ENCODE results near the gene ZBTB22.

ZBTB22 gene

DNA sequence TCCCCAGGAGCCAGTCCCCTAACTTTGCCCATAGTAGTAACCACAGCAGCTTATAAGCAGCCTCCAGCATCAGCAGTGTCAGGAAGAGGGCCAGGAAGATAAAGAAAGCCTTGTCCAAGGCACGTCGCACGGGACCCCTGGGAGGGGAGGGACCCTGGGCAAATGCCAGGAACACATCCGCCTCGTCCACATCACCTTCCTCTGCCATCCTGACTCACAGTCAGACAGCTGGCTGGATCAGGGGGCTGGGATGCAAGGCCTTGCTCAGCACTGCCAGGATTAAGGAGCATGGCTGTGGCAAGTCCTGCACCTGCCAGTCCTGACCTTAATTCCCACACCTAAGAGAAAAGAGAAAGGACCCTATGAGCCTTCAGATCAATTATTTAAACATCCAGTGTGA lies 11.5 kb upstream of the ZBTB22 start:
- H3K27me3 ChIP-seq (ENCODE audit: control insufficient read depth, insufficient read depth, low read length) = no peaks in the 10 kb centered on the region
- no peak overlapping the region for H3K4me3 ChIP-seq (ENCODE audit: low read length)
- no CpG with 5 or more reads among the region's 5 CpGs for WGBS (ENCODE audit: insufficient coverage, insufficient read length)
- DNase-seq (ENCODE audit: low read depth, low spot score) = no peak
- H3K4me1 ChIP-seq (ENCODE audit: control insufficient read depth, insufficient read depth, low read length) = no peaks in the 10 kb centered on the region
- H3K27ac ChIP-seq (ENCODE audit: low read length) = no peak overlapping the region
- H3K9me3 ChIP-seq (ENCODE audit: control insufficient read depth, insufficient read depth, low read length) = no peaks in the 10 kb centered on the region
- no peaks in the 10 kb centered on the region for H3K36me3 ChIP-seq (ENCODE audit: control insufficient read depth, insufficient read depth, low read length)

DNA sequence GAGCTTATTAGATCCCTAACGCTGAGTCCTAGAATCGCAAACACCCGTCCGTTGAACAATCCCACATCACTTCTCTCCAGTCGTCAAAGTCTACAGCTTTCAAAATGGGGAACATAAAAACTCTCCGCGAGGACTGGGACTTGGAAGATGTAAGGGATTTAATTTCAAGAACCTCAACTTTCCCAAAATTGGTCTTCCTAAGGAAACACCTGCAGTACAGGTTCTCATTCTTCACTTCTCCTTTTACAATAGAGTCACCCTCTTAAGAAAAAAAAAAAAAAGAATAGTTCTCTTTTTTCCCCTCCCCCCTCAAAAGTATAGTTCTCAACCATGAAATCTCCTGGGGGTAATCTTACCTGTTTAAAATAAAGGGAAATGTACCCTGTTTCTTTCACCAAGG lies 6.6 kb upstream of the ZBTB22 start:
- WGBS (ENCODE audit: insufficient coverage, insufficient read length) = no CpG with 5 or more reads among the region's 7 CpGs
- Histone ChIP-seq H3K36me3 (ENCODE audit: control insufficient read depth, insufficient read depth, low read length) (peaks cover 16% of the 10 kb centered on the region), H3K27me3 (ENCODE audit: control insufficient read depth, insufficient read depth, low read length) (no peaks in the 10 kb centered on the region), H3K4me1 (ENCODE audit: control insufficient read depth, insufficient read depth, low read length) (peaks cover 2% of the 10 kb centered on the region; the same call in 1 of the 2 replicates), H3K27ac (ENCODE audit: low read length) (no peak overlapping the region), H3K4me3 (ENCODE audit: low read length) (no peak overlapping the region; the same call in 1 of the 2 replicates), H3K9me3 (ENCODE audit: control insufficient read depth, insufficient read depth, low read length) (no peaks in the 10 kb centered on the region)
- no peak for DNase-seq (ENCODE audit: low read depth, low spot score)

DNA sequence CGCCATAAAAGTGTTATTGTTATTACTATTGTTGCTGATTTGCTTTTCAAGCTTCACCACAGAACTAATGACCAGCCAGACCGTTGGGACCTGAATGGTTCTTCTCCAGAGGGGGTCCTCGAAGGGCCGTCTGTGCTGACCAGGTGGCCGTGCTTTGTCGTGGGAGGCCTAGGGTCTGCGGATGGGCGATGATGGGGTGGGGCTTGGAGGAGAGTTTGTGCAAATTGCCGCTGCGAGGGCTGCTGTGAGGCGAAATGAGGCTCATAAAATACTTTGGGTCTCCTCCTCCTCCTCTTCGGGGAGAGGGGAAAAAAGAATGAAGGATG lies 6.0 kb upstream of the ZBTB22 start:
- no peak for DNase-seq (ENCODE audit: low read depth, low spot score)
- H3K4me1 ChIP-seq (ENCODE audit: control insufficient read depth, insufficient read depth, low read length) = peaks cover 4% of the 10 kb centered on the region; the same call in 1 of the 2 replicates
- peaks cover 22% of the 10 kb centered on the region for H3K36me3 ChIP-seq (ENCODE audit: control insufficient read depth, insufficient read depth, low read length)
- WGBS (ENCODE audit: insufficient coverage, insufficient read length) = no CpG with 5 or more reads among the region's 12 CpGs
- peak overlapping the region; percentile 64; the same call in 1 of the 2 replicates for H3K4me3 ChIP-seq (ENCODE audit: low read length)
- no peaks in the 10 kb centered on the region for H3K27me3 ChIP-seq (ENCODE audit: control insufficient read depth, insufficient read depth, low read length)
- no peaks in the 10 kb centered on the region for H3K9me3 ChIP-seq (ENCODE audit: control insufficient read depth, insufficient read depth, low read length)
- H3K27ac ChIP-seq (ENCODE audit: low read length) = no peak overlapping the region

DNA sequence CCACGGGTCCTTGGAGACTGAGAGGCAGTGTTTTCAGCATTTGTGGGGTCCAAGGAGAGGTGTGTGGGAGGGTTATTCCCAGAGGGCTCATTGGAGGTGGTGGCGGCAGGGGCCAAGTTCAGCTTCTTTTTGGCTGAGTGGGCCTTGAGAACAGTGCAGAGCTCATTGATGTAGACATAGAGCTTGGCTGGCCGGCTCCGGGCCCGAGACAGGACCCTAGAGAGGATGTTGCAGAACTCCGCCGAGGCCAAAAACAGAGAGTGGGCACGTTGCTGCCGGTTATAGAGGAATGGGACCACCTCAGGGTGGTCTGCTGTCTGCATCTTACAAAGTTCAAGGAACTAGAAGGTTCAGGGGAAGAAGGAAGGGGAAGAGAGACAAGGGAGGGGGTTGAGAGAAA lies 3.7 kb upstream of the ZBTB22 start:
- Histone ChIP-seq H3K9me3 (ENCODE audit: control insufficient read depth, insufficient read depth, low read length) (no peaks in the 10 kb centered on the region), H3K27me3 (ENCODE audit: control insufficient read depth, insufficient read depth, low read length) (no peaks in the 10 kb centered on the region), H3K27ac (ENCODE audit: low read length) (no peak overlapping the region), H3K4me1 (ENCODE audit: control insufficient read depth, insufficient read depth, low read length) (peaks cover 4% of the 10 kb centered on the region; the same call in 1 of the 2 replicates), H3K36me3 (ENCODE audit: control insufficient read depth, insufficient read depth, low read length) (peaks cover 22% of the 10 kb centered on the region), H3K4me3 (ENCODE audit: low read length) (no peak overlapping the region)
- no CpG with 5 or more reads among the region's 9 CpGs for WGBS (ENCODE audit: insufficient coverage, insufficient read length)
- no peak for DNase-seq (ENCODE audit: low read depth, low spot score)

DNA sequence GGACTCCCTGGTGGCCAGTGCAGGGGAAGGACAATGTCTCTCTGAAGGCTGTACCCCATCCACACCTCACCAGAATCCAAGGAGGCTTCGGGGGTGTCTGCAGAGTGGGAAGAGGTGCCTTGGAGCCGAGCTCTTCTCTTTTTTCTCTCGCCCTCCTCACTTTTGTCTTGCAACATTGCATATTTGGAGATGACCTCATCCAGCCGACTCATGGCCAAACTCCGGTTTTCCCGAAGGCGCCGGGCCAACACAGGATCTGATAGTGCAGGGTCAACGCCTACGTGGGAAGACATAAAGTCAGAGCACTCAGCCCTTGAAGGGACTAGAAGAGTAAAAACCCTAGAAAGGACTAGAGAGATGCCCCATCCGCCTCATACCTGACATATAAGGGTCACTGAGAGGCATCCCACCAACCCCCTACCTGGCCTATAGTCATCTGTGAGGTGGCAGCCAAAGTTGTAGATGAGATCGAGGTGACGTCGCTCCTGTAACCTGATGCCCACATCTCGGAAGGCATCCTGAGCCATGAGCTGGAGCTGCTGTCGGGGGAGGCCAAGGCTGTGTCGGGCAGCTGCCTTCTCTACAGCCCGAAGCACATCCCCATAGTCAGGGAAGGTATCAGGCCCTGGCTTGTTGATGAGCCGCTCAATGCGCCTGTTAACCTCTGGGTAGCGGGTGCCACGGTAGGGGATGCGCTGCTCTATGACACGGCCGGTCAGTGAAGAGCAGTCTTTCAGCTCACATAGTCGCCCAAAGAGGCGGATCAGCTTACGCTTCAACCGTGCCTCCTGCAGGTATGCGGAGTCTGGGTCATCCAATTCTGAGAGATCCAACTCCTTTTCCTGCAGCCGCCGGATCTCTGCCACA lies 3.0 kb upstream of the ZBTB22 start:
- Histone ChIP-seq H3K27me3 (ENCODE audit: control insufficient read depth, insufficient read depth, low read length) (no peaks in the 10 kb centered on the region), H3K4me1 (ENCODE audit: control insufficient read depth, insufficient read depth, low read length) (peaks cover 4% of the 10 kb centered on the region; the same call in 1 of the 2 replicates), H3K27ac (ENCODE audit: low read length) (no peak overlapping the region), H3K36me3 (ENCODE audit: control insufficient read depth, insufficient read depth, low read length) (peaks cover 22% of the 10 kb centered on the region), H3K9me3 (ENCODE audit: control insufficient read depth, insufficient read depth, low read length) (no peaks in the 10 kb centered on the region), H3K4me3 (ENCODE audit: low read length) (no peak overlapping the region)
- no peak for DNase-seq (ENCODE audit: low read depth, low spot score)
- no CpG with 5 or more reads among the region's 32 CpGs for WGBS (ENCODE audit: insufficient coverage, insufficient read length)

DNA sequence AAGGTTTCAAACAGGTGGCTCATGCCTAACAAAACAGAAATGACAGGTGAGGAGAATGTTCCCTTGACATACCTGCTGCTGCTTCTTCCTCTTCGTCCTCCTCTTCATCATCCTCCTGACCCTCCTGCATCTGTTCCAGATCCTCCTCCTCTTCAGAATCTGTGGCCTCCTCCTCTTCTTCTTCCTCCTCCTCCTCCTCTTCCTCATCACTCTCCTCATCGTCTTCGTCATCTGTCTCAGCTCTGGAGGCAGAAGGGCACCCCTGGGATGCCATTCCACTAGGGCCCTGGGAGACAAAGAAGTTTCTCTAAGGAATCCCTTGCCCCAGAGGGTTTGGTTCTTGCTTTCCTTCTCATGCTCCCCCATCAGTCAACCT lies 2.4 kb upstream of the ZBTB22 start:
- no peak for DNase-seq (ENCODE audit: low read depth, low spot score)
- peaks cover 6% of the 10 kb centered on the region; the same call in 1 of the 2 replicates for H3K4me1 ChIP-seq (ENCODE audit: control insufficient read depth, insufficient read depth, low read length)
- peaks cover 22% of the 10 kb centered on the region for H3K36me3 ChIP-seq (ENCODE audit: control insufficient read depth, insufficient read depth, low read length)
- no peak overlapping the region for H3K27ac ChIP-seq (ENCODE audit: low read length)
- no peaks in the 10 kb centered on the region for H3K27me3 ChIP-seq (ENCODE audit: control insufficient read depth, insufficient read depth, low read length)
- H3K4me3 ChIP-seq (ENCODE audit: low read length) = no peak overlapping the region
- H3K9me3 ChIP-seq (ENCODE audit: control insufficient read depth, insufficient read depth, low read length) = no peaks in the 10 kb centered on the region
- no CpG with 5 or more reads among the region's 3 CpGs for WGBS (ENCODE audit: insufficient coverage, insufficient read length)

DNA sequence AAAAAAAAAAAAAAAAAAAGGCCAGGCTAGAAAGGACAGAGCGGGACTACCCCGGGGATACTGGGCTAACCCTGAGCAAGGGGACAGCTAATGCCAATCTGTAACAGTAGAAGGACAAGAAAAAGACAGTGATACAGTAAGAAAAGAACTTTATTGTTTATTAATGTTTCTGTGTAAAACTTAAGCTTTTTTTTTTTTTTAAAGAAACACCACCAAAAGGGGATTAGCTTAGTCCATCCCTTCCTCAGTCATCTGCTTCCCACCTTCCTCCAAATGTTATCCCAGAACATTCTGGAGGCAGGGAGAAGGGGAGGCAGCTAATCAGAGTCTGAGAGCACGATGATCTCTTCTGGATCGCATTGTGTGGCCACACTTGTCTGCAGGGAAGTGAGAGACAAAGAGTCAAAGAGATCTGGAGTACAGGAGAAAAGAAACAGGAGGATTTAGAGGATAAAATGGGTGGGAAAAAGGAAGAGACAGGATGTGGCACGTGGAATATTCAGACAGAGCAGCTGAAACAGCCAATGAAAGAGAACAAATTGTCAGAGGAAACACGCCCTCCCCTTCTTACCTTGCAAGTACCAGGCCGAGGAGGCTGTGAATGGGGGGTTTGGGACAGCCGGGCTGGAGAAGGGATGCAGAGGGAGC lies 1.0 kb upstream of the ZBTB22 start:
- DNase-seq (ENCODE audit: low read depth, low spot score) = no peak
- WGBS (ENCODE audit: insufficient coverage, insufficient read length) = no CpG with 5 or more reads among the region's 8 CpGs
- Histone ChIP-seq H3K9me3 (ENCODE audit: control insufficient read depth, insufficient read depth, low read length) (no peaks in the 10 kb centered on the region), H3K27ac (ENCODE audit: low read length) (no peak overlapping the region), H3K36me3 (ENCODE audit: control insufficient read depth, insufficient read depth, low read length) (peaks cover 22% of the 10 kb centered on the region), H3K27me3 (ENCODE audit: control insufficient read depth, insufficient read depth, low read length) (no peaks in the 10 kb centered on the region), H3K4me3 (ENCODE audit: low read length) (no peak overlapping the region), H3K4me1 (ENCODE audit: control insufficient read depth, insufficient read depth, low read length) (peaks cover 6% of the 10 kb centered on the region; the same call in 1 of the 2 replicates)

DNA sequence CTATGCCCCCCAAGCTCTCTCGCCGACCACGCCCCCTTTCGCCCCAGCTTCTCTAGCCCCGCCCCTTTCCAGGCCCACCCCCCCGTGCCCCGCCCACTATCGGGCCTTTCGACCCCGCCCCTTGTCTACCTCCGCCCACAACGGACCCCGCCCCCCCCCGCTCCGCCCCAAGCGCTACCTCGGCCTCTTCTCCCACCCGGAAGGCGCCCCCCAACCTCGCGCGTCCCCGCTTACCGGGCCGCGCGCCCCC lies 200 bp downstream of the ZBTB22 start:
- Histone ChIP-seq H3K27ac (ENCODE audit: low read length) (no peak overlapping the region), H3K9me3 (ENCODE audit: control insufficient read depth, insufficient read depth, low read length) (no peaks in the 10 kb centered on the region), H3K36me3 (ENCODE audit: control insufficient read depth, insufficient read depth, low read length) (peaks cover 22% of the 10 kb centered on the region), H3K4me1 (ENCODE audit: control insufficient read depth, insufficient read depth, low read length) (peaks cover 8% of the 10 kb centered on the region; the same call in 1 of the 2 replicates), H3K27me3 (ENCODE audit: control insufficient read depth, insufficient read depth, low read length) (no peaks in the 10 kb centered on the region), H3K4me3 (ENCODE audit: low read length) (peak overlapping the region; percentile 61; the same call in 1 of the 2 replicates)
- no peak for DNase-seq (ENCODE audit: low read depth, low spot score)
- WGBS (ENCODE audit: insufficient coverage, insufficient read length) = no CpG with 5 or more reads among the region's 27 CpGs

DNA sequence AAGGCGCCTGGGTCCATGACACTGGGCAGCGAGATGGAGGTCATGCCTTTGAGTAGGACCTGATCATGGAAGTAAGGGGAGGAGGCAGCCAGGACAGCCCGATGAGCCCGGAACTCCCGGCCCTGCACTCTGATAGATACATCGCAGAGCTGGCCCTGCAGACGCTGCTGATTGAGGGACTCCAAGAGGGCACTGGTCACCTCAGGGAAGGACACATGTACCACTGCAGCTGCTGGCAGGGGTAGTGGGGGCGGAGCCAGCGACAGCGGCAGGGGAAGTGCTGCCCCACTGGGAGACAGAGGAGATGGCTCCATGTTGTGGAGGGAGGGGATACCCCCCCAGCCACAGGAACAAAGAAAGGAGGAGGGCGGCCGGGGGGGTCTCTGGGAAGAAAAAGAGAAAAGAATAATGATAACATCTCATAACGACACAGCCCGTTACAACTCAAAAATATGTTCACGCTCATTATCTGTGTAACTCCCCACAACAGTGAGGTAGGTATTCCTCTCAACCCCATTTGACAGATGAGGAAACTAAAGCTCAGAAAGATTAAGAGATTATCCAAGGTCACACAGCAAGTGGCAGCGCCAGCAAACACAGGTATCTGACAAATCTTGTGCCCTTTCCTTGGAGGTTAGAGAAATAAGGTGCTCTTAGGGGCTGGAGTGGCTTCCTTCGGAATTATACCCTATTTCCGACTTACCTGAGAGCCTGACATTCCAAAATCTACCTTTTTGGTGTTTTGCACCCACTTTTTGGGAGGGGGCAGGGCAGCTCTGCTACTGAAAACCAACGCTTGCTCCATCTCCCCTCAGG lies 733 bp downstream of the ZBTB22 start:
- DNase-seq (ENCODE audit: low read depth, low spot score) = no peak
- H3K36me3 ChIP-seq (ENCODE audit: control insufficient read depth, insufficient read depth, low read length) = peaks cover 22% of the 10 kb centered on the region
- H3K9me3 ChIP-seq (ENCODE audit: control insufficient read depth, insufficient read depth, low read length) = no peaks in the 10 kb centered on the region
- H3K4me3 ChIP-seq (ENCODE audit: low read length) = peak overlapping the region; percentile 61; the same call in 1 of the 2 replicates
- H3K27ac ChIP-seq (ENCODE audit: low read length) = no peak overlapping the region
- no CpG with 5 or more reads among the region's 19 CpGs for WGBS (ENCODE audit: insufficient coverage, insufficient read length)
- peaks cover 8% of the 10 kb centered on the region; the same call in 1 of the 2 replicates for H3K4me1 ChIP-seq (ENCODE audit: control insufficient read depth, insufficient read depth, low read length)
- no peaks in the 10 kb centered on the region for H3K27me3 ChIP-seq (ENCODE audit: control insufficient read depth, insufficient read depth, low read length)

DNA sequence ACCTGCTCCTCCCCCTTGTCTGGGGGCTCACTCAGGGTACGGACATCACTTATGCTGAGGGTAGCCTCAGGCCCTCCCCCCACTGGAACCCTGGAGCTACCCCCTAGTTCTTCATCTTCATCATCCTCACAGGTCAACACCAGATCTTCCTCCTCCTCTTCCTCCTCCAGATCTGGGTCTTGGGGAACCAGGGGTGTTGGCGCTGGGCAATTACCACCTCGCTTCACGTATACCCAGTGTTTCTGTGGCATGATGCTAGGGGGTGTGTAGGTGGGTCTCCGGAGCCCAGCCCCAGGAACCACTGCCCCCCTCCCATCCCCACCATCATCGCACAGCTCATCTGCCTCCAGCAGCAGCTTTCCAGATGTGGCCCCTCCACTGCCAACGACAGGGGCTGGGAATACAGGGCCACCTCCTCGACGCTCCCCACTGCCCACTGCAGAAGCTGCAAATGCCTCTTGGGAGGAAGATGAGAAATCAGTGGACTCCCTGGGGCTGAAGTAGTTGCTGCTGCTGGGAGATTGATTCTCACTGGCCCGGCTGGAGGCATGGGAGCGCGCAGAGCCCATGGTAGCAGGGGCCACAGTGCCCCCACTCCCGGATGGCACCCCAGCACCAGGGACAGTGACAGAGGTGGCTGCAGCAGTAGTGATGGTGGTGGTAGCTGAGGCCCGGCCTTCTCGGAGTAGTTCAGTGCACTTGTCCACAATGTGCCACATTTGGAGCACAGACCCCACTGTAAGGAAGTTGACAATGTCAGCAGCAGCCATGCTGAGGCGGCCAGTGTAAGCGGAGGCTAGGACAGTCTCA lies 1.5 kb downstream of the ZBTB22 start:
- WGBS (ENCODE audit: insufficient coverage, insufficient read length) = no CpG with 5 or more reads among the region's 17 CpGs
- no peak for DNase-seq (ENCODE audit: low read depth, low spot score)
- H3K4me3 ChIP-seq (ENCODE audit: low read length) = no peak overlapping the region
- H3K36me3 ChIP-seq (ENCODE audit: control insufficient read depth, insufficient read depth, low read length) = peaks cover 22% of the 10 kb centered on the region
- no peak overlapping the region for H3K27ac ChIP-seq (ENCODE audit: low read length)
- no peaks in the 10 kb centered on the region for H3K27me3 ChIP-seq (ENCODE audit: control insufficient read depth, insufficient read depth, low read length)
- H3K9me3 ChIP-seq (ENCODE audit: control insufficient read depth, insufficient read depth, low read length) = no peaks in the 10 kb centered on the region
- peaks cover 8% of the 10 kb centered on the region; the same call in 1 of the 2 replicates for H3K4me1 ChIP-seq (ENCODE audit: control insufficient read depth, insufficient read depth, low read length)
